ENCODE measurements around the gene BMP10. TPM values are rescaled to one million over a fixed set of nuclear protein-coding genes. Genes with fewer than 3 reads are reported as not detected.

Gene BMP10
- total RNA-seq, 1 experiment from 2014 or later: not detected

DNA sequence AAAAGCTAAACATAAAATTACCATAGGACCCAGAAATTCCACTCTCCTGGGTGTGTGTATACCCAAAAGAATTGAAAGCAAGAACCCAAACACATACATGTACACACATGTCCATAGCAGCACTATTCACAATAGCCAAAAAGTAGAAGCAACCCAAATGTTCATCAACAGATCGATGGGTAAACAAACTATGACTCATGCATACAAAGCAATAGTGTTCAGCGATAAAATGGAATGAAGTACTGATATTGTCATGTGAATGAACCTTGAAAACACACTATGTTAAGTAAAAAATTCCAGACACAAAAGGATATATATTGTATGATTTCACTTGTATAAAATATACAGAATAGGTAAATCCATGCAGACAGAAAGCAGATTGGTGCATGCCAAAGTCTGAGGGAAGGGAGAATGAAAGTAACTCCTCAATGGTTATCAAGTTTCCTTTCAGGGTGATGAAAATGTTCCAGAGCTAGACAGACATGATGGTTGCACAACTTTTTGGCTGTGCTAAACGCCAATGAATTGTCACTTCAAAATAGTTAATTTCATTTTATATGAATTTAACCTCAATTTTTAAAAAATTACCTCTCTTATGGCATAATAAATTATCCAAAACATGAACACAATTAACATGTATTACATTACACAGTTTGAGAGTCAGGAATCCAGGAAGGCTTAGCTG lies 46.0 kb upstream of the BMP10 start:
- H3K9me3 ChIP-seq (ENCODE audit: control insufficient read depth, low read depth, low read length): no peaks in the 10 kb centered on the region
- no peaks in the 10 kb centered on the region for H3K36me3 Mint-ChIP-seq (ENCODE audit: insufficient read depth in 1 of 3, low read depth in 3 of 3)
- H4K20me1 ChIP-seq (ENCODE audit: control insufficient read depth, insufficient read depth, insufficient read length): no peaks in the 10 kb centered on the region
- H4K8ac ChIP-seq (replicated peaks; ENCODE audit: insufficient read length, low read depth, low read length): no peak overlapping the region
- H3K27me3 Mint-ChIP-seq (ENCODE audit: low read depth): no peaks in the 10 kb centered on the region
- H3K18ac ChIP-seq (ENCODE audit: insufficient read length, low read depth, low read length): no peak overlapping the region
- no peaks in the 10 kb centered on the region for H3K23me2 ChIP-seq (ENCODE audit: insufficient read length, low read depth, low read length, poor library complexity, severe bottlenecking)
- H3K56ac ChIP-seq (ENCODE audit: insufficient read length, low read depth, low read length): no peak overlapping the region
- no peaks in the 10 kb centered on the region for H3K9me3 Mint-ChIP-seq
- no peak overlapping the region for H3K9ac ChIP-seq (ENCODE audit: extremely low read depth, insufficient read length, low read length)
- no peak overlapping the region for H2BK20ac ChIP-seq (ENCODE audit: low read depth, low read length, poor library complexity, severe bottlenecking)
- no peak overlapping the region for H2BK15ac ChIP-seq (ENCODE audit: low read depth, low read length)
- H3K27ac Mint-ChIP-seq: no peak overlapping the region
- no peak overlapping the region for H3K27ac ChIP-seq (ENCODE audit: insufficient read length, low read depth, low read length)
- no peaks in the 10 kb centered on the region for H3K4me1 ChIP-seq (ENCODE audit: insufficient read depth, low read length)
- H3K23ac ChIP-seq (ENCODE audit: insufficient read length, low read depth, low read length): no peak overlapping the region
- H3K4ac ChIP-seq (ENCODE audit: low read depth, low read length): no peak overlapping the region
- H3K79me1 ChIP-seq (ENCODE audit: insufficient read depth, low read depth, low read length, poor library complexity, severe bottlenecking): no peaks in the 10 kb centered on the region
- no peak overlapping the region for H3T11ph ChIP-seq (ENCODE audit: low read length)
- no peak overlapping the region for H2BK5ac ChIP-seq (ENCODE audit: insufficient read length, low read length)
- H2BK12ac ChIP-seq (ENCODE audit: insufficient read length, low read depth, low read length): no peak overlapping the region
- H2AK5ac ChIP-seq (ENCODE audit: insufficient read length, low read length): no peak overlapping the region
- H3K4me1 Mint-ChIP-seq: peaks cover 5 to 6% of the 10 kb centered on the region in 2 experiments; a peak in 3 of 4 replicates
- no peak overlapping the region for H2BK120ac ChIP-seq (ENCODE audit: low read depth, low read length, poor library complexity, severe bottlenecking)
- H3K4me3 Mint-ChIP-seq: no peak overlapping the region
- TF ChIP-seq, protein P1, sequence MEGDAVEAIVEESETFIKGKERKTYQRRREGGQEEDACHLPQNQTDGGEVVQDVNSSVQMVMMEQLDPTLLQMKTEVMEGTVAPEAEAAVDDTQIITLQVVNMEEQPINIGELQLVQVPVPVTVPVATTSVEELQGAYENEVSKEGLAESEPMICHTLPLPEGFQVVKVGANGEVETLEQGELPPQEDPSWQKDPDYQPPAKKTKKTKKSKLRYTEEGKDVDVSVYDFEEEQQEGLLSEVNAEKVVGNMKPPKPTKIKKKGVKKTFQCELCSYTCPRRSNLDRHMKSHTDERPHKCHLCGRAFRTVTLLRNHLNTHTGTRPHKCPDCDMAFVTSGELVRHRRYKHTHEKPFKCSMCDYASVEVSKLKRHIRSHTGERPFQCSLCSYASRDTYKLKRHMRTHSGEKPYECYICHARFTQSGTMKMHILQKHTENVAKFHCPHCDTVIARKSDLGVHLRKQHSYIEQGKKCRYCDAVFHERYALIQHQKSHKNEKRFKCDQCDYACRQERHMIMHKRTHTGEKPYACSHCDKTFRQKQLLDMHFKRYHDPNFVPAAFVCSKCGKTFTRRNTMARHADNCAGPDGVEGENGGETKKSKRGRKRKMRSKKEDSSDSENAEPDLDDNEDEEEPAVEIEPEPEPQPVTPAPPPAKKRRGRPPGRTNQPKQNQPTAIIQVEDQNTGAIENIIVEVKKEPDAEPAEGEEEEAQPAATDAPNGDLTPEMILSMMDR (conservative IDR thresholded peaks at IDR 0.05): no peak
- no peaks in the 10 kb centered on the region for H3K27me3 ChIP-seq (ENCODE audit: insufficient read depth, low read length)
- H3K14ac ChIP-seq (ENCODE audit: insufficient read depth, low read length): no peak overlapping the region
- H4K5ac ChIP-seq (ENCODE audit: insufficient read length, low read depth, low read length): no peak overlapping the region
- H3K4me2 ChIP-seq (ENCODE audit: insufficient read depth, insufficient read length, low read length): no peak overlapping the region
- H2AFZ ChIP-seq (ENCODE audit: low read length): no peak overlapping the region
- DNase-seq: no peak
- WGBS (ENCODE audit: extremely low coverage, insufficient read length, low lambda C conversion rate): no CpG with 5 or more reads among the region's 3 CpGs
- no peak overlapping the region for H4K91ac ChIP-seq (ENCODE audit: insufficient read length, low read depth, low read length)
- H3K79me2 ChIP-seq (ENCODE audit: insufficient read depth, low read length): no peaks in the 10 kb centered on the region

All from H9 (cell line).